ENCODE results near the gene COL28A1.

The COL28A1 gene

DNA sequence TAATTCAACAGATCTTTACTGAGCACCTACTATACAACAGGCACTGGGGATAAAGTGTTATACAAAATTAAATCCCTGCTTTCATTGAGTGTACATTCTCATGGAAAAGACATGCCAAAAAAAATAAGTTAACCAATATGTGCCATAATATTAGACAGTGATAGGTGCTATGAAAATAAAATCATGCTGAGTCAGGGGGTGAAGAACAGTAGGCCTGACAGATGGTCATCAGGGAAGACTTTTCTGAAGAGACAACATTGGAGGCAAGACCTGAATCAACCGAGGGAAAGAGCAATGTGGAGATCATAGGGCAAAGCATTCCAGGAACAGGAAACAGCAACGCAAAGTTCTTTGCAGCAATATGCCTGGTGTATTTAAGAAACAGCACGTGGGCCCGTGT is 217.8 kb downstream of the COL28A1 start:
- H3F3A ChIP-seq (ENCODE audit: control insufficient read depth, insufficient read depth): no peaks in the 10 kb centered on the region
- H4K20me1 ChIP-seq (ENCODE audit: control insufficient read depth, insufficient read depth, low read depth, low read length): no peaks in the 10 kb centered on the region
- H3K4me2 ChIP-seq (ENCODE audit: low read length): no peak overlapping the region
- no peaks in the 10 kb centered on the region for H3K27me3 ChIP-seq (ENCODE audit: control insufficient read depth, low read length)
- H3K79me2 ChIP-seq (ENCODE audit: control insufficient read depth, low read length): no peaks in the 10 kb centered on the region
- no peak overlapping the region for H3K4me3 ChIP-seq (ENCODE audit: low read length)
- H3K9me2 ChIP-seq (replicated peaks; ENCODE audit: control insufficient read depth, low read length): no peaks in the 10 kb centered on the region
- no peak for TF ChIP-seq CTCF (IDR thresholded peaks at IDR 0.05; ENCODE audit: low read depth, low read length, poor library complexity, severe bottlenecking)
- TF ChIP-seq EZH2phosphoT487 (IDR thresholded peaks at IDR 0.05; ENCODE audit: borderline replicate concordance, low read length): no peak
- no peak overlapping the region for H3K27ac ChIP-seq (ENCODE audit: low read depth, low read length)
- H3K4me1 ChIP-seq (ENCODE audit: control insufficient read depth, low read length): no peaks in the 10 kb centered on the region; the same call in 1 of the 2 replicates
- H3K9me3 ChIP-seq (ENCODE audit: control insufficient read depth, insufficient read depth, low read length): no peaks in the 10 kb centered on the region
- H3K36me3 ChIP-seq (ENCODE audit: control insufficient read depth, low read length): no peaks in the 10 kb centered on the region

GRCh38 chr7:7315851-7316250 is 219.8 kb downstream of the COL28A1 start:
- Histone ChIP-seq H3K4me2 (ENCODE audit: low read length) (no peak overlapping the region), H3K36me3 (ENCODE audit: control insufficient read depth, low read length) (no peaks in the 10 kb centered on the region), H3F3A (ENCODE audit: control insufficient read depth, insufficient read depth) (no peaks in the 10 kb centered on the region), H3K27ac (ENCODE audit: low read depth, low read length) (no peak overlapping the region), H4K20me1 (ENCODE audit: control insufficient read depth, insufficient read depth, low read depth, low read length) (no peaks in the 10 kb centered on the region), H3K27me3 (ENCODE audit: control insufficient read depth, low read length) (no peaks in the 10 kb centered on the region), H3K4me3 (ENCODE audit: low read length) (no peak overlapping the region), H3K79me2 (ENCODE audit: control insufficient read depth, low read length) (no peaks in the 10 kb centered on the region), H3K9me3 (ENCODE audit: control insufficient read depth, insufficient read depth, low read length) (no peaks in the 10 kb centered on the region), H3K9me2 (replicated peaks; ENCODE audit: control insufficient read depth, low read length) (no peaks in the 10 kb centered on the region), H3K4me1 (ENCODE audit: control insufficient read depth, low read length) (no peaks in the 10 kb centered on the region)
- TF ChIP-seq CTCF (IDR thresholded peaks at IDR 0.05; ENCODE audit: low read depth, low read length, poor library complexity, severe bottlenecking) (no peak), EZH2phosphoT487 (IDR thresholded peaks at IDR 0.05; ENCODE audit: borderline replicate concordance, low read length) (no peak)

DNA sequence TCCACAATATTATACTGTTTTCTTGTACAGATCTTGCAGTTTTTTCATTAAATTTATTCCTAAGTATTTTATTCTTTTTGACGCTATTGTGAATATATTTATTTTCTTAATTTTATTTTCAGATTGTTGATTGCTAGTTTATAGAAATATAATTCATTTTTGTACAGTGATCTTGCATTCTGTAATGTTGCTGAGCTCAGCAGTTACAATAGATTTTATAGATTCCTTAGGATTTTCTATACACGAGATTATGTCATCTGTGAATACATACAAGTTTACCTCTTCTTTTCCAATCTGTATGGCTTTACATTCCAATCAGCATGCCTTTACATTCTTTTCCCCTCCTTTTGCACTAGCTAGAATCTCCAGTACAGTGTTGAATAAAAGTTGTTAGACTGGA is 223.3 kb downstream of the COL28A1 start:
- Histone ChIP-seq H3K27ac (ENCODE audit: low read depth, low read length) (no peak overlapping the region), H3K4me2 (ENCODE audit: low read length) (no peak overlapping the region), H3K4me3 (ENCODE audit: low read length) (no peak overlapping the region), H3K4me1 (ENCODE audit: control insufficient read depth, low read length) (no peaks in the 10 kb centered on the region), H3K79me2 (ENCODE audit: control insufficient read depth, low read length) (no peaks in the 10 kb centered on the region), H3K27me3 (ENCODE audit: control insufficient read depth, low read length) (no peaks in the 10 kb centered on the region), H3F3A (ENCODE audit: control insufficient read depth, insufficient read depth) (no peaks in the 10 kb centered on the region), H3K9me3 (ENCODE audit: control insufficient read depth, insufficient read depth, low read length) (no peaks in the 10 kb centered on the region), H3K9me2 (replicated peaks; ENCODE audit: control insufficient read depth, low read length) (no peaks in the 10 kb centered on the region), H4K20me1 (ENCODE audit: control insufficient read depth, insufficient read depth, low read depth, low read length) (no peaks in the 10 kb centered on the region), H3K36me3 (ENCODE audit: control insufficient read depth, low read length) (no peaks in the 10 kb centered on the region)
- TF ChIP-seq EZH2phosphoT487 (IDR thresholded peaks at IDR 0.05; ENCODE audit: borderline replicate concordance, low read length) (no peak), CTCF (IDR thresholded peaks at IDR 0.05; ENCODE audit: low read depth, low read length, poor library complexity, severe bottlenecking) (no peak)

GRCh38 chr7:7311001-7311400 is 224.7 kb downstream of the COL28A1 start:
- Histone ChIP-seq H3K9me2 (replicated peaks; ENCODE audit: control insufficient read depth, low read length) (no peaks in the 10 kb centered on the region), H3K9me3 (ENCODE audit: control insufficient read depth, insufficient read depth, low read length) (no peaks in the 10 kb centered on the region), H3K4me3 (ENCODE audit: low read length) (no peak overlapping the region), H4K20me1 (ENCODE audit: control insufficient read depth, insufficient read depth, low read depth, low read length) (no peaks in the 10 kb centered on the region), H3K79me2 (ENCODE audit: control insufficient read depth, low read length) (no peaks in the 10 kb centered on the region), H3K4me2 (ENCODE audit: low read length) (no peak overlapping the region), H3K27ac (ENCODE audit: low read depth, low read length) (no peak overlapping the region), H3F3A (ENCODE audit: control insufficient read depth, insufficient read depth) (no peaks in the 10 kb centered on the region), H3K4me1 (ENCODE audit: control insufficient read depth, low read length) (no peaks in the 10 kb centered on the region), H3K36me3 (ENCODE audit: control insufficient read depth, low read length) (no peaks in the 10 kb centered on the region), H3K27me3 (ENCODE audit: control insufficient read depth, low read length) (no peaks in the 10 kb centered on the region)
- no peak for TF ChIP-seq EZH2phosphoT487 (IDR thresholded peaks at IDR 0.05; ENCODE audit: borderline replicate concordance, low read length)
- TF ChIP-seq CTCF (IDR thresholded peaks at IDR 0.05; ENCODE audit: low read depth, low read length, poor library complexity, severe bottlenecking): no peak

All from DOHH2 (cell line).